ENCODE measurements around the gene LOXHD1.

Gene LOXHD1

GRCh38 chr18:46429130-46429529 is 227.9 kb downstream of the LOXHD1 start:
- H3K27ac ChIP-seq = no peak overlapping the region
- TF ChIP-seq CTCF (conservative IDR thresholded peaks at IDR 0.05) = no peak

- no peak for TF ChIP-seq CTCF (conservative IDR thresholded peaks at IDR 0.05)
Measured at GRCh38 chr18:46428368-46428767, 228.7 kb downstream of the LOXHD1 start.

GRCh38 chr18:46427216-46427995 is 229.6 kb downstream of the LOXHD1 start:
- no peak overlapping the region for H3K27ac ChIP-seq
- no peak for TF ChIP-seq CTCF (conservative IDR thresholded peaks at IDR 0.05)

More at GRCh38 chr18:46428368-46428767, 228.7 kb downstream of the LOXHD1 start:
- H3K27ac ChIP-seq = no peak overlapping the region

All from VCaP (cell line).